ENCODE data around the gene RUNDC3A. TPM values are rescaled to one million over a fixed set of nuclear protein-coding genes. Genes with fewer than 3 reads are reported as not detected.
"Not testable (repeated sequence)": the region's sequence is repeated elsewhere in the genome, so short reads cannot be mapped to it uniquely, and the experiment has no call there.

Gene RUNDC3A
- total RNA-seq, 1 donor from 2014 or later, result 7.6 TPM

DNA sequence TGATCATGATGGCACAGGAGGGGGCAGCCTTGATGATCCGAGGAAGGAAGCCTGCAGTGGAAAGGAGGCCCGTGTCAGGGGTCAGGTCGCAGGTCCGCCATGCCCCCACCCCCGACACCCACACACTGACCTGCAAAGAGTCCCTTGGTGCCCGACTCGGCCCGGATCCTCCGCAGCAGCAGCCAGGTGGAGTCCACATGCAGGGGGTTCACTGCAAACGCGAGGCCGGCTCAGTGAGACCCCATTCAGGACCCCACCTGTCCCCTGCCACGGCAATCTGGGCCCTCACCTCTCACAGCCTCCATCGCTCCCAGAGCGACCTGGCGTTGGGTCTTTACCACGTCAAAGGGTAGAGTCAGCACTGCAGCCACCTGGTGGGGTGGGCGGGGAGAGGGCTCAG, 11.7 kb downstream of the RUNDC3A start:
- DNase-seq, result no peak

DNA sequence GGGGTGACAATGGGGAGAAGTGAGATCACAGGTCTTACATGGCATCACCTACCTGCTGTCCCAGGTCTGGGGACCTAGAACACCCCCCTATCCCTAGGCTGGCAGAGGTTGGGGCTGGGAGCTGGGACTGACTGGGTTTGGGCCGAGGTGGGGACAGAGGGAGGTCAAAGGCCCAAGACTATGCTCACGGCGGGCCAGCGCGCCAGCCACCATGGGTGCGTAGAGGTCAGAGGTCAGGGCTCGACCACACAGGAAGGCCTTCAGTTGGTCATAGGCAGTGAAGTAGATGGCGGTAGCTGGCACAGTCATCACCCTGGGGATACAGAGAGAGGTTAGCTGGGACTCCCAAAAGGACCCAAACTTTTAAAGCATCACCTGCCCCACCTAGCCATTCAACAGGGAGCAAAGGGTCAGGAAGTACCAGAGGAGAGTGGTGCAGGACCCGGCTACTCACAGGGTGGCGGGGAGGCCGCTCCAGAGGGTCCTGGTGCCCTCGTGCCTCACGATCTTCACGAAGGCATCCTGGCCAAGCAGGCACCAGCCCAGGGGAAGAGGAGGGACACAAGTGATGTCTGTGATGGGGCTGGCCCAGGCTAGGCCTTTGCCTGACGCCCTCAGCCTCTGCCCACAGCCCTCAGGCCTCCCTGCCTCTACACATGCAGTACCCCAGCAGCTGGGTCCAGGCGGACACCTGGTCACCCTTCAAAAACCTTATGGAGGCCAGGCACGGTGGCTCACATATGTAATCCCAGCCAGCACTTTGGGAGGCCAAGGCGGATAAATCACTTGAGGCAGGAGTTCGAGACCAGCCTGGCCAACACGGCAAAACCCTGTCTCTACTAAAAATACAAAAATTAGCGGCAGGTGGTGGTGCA, 13.1 kb downstream of the RUNDC3A start:
- no peak for DNase-seq

DNA sequence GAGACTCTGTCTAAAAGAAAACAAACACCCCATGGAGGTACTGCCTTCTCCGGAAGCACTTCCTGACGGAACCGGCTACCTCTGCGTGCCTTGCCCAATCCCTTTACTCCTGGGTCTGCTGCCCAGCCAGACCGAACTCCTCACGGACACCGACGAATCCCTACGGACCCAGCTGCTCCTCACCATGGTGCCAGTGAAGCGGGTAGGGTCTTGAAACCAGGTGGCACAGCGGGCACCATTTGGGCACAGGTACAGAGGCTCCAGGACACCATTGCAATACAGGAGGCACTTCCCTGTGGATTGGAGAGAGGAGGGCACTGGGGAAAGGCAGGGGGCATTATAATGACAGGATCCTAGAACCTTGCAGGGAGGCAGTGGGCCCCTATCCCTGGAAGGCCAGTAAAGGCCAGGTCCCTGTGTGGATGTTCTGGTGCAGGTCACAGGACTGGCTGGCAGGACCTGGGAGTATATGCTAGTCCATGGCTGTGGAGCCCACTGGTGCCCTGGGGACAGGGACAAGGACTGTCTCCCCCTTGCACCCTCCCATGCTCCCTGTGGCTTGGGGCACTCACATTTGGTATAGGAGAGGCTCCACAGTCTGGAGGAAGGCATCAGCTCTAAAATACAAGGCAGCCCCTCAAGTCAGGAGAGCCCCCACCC, 14.0 kb downstream of the RUNDC3A start:
- no peak for DNase-seq

DNA sequence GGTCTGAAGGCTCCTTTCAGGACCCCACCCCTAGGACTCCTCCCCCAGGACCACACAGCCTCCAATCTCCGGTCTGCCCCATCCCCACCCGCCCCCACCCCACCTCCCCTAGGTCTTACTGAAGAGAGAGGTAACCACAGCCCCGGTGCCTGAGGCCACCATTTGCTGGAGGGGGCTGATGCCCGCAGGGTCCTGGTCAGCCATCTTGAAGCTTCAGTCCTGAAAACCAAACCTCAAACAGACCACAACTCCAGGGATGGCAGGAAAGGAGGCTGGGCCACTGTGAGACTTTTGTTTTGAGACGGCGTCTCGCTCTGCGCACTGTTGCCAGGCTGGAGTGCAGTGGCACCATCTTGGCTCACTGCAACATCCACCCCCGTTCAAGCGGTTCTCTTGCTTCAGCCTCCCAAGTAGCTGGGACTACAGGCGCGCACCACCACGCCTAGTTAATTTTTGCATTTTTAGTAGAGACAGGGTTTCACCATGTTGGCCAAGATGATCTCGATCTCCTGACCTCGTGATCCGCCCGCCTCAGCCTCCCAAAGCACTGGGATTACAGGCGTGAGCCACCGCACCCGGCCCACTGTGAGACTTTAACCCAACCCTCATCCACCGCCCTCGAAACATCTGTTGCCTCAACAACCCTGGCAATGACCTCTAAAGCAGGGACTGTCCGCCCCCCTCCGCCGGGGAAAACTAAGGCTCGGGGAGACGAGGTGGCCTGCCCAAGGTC, 15.1 kb downstream of the RUNDC3A start:
- no peak for DNase-seq

DNA sequence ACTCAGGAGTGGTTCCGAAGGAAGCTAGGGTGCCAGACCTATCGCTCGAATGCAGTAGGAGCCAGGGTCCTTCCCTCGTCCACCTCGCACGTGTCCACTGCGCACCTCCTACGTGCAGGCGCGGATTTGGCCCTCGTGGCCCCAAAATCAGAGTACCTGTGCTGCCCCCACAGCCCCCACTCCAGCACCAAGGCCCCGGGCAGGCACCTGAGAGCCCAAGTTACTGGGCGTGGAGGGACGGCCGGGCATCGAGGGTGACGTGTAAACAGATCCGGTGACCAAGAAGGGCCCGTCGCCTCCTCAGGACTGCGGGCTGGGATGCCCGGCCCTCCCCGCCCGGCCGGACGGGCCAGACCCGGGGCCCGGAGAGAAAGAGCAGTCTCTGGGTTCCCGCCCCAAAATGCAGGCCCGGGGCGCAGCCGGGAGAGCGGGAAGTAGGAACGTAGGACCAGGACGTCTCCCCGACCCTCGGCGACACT, 15.7 kb downstream of the RUNDC3A start:
- DNase-seq, result no peak

DNA sequence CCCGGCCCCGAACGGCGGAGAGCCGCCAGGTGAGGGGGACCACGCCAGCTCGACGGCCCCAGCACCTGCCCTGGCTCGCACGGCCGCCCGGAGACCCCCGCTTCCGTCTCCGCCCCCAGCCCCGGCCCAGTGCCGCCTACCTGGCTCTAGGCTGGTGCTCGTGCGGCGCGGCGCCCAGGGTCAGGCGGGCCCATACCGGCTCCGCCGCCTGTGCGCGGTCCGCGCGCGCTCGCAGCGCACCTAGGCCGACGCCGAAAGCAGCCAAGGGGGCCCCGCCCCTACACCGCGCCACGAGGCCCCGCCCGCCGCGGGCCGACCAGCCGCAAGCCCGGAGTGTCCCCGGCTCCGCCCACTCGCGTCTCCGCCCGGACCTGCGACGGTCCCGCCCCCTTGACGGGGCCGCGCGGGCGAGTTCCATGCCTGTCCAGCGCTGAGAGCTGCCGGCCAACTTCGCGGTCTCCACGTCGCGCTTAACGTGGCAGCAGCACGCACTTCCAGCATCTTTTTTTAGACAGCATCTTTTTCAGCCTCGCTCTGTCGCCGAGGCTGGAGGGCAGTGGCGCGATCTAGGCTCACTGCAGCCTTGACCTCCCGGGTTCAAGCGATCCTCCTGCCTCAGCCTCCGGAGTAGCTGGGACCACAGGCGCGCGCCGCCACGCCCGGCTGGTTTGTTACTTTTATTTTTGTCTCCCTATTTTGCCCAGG, 16.3 kb downstream of the RUNDC3A start, which contains the start of gene SLC25A39:
Gene SLC25A39, minus strand, starts transcription at position 253 of the 705 bp plus-strand sequence. CDS start 1,261 bp downstream, outside the sequence.
- peak; percentile 90 for DNase-seq

DNA sequence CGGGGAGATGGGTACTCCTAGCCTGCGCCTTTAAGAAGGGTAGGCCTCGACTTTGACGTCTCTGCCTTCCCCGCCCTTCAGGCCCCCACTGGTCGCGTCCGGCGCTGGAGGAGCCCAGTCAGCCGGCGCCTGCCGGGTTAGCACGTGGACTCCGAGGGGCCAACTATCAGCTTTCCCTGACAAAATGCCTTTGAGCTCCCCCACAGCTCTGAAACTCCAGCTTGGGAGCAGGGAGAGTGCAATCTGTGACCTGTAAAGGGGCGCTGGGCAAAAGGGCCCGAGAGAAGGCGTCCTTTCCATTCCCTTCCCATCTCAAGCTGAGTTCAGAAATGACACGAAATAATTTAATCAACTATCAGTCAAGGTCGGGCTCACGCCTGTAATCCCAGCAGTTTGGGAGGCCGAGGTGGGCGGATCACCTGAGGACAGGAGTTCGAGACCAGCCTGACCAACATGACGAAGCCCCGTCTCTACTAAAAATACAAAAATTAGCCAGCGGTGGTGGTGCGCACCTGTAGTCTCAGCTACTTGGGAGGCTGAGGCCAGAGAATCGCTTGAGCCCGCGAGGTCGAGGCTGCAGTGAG, 18.6 kb downstream of the RUNDC3A start:
- DNase-seq, result peak; percentile 97

DNA sequence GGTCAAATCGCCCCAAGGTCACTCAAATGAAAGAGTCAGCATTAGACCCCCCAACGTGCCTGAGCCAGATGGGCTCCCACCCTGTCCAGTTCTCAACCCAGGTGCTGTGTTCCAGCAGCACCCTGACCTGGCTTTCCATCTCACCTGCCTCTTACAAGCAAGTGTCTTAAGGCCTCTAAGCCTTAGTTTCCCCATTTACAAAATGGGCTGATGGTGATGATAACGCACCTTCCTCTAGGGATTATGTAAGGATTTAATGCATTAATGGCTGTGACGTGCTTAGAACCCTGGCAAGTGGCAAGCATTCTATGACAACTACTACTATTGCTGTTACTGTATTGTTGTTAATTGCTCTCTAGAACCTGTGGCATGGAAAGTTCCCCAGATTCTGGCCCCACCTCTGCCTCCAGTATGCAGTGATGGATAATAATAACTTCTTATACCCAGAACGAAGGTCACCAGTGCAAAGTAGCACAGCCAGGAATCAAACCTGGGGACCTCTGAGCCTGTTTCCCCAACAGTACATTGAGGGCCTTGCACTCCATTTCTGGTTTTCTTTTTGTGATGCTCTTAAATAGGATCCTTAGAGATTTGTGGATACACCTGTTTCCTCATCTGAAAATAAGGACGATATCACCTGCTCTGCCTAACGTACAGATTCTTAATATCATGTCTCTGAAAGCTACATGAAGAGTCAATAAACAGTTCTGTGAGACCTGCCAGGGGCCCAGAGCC, 19.5 kb downstream of the RUNDC3A start:
- DNase-seq, result no peak

DNA sequence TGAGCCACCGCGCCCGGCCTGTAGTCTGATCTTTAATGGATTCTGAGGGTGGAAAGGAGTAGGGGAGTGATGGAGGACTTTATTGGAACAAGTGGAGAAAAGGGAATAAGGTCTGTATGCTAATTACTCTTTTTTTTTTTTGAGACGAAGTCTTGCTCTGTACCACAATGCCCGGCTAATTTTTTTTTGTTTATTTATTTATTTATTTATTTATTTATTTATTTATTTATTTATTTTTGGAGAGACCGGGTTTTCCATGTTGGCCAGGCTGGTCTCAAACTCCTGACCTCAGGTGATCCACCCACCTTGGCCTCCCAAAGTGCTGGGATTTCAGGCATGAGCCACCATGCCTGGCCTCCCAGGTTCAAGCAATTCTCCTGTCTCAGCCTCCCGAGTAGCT, 21.1 kb downstream of the RUNDC3A start:
- not testable (repeated sequence) for DNase-seq

DNA sequence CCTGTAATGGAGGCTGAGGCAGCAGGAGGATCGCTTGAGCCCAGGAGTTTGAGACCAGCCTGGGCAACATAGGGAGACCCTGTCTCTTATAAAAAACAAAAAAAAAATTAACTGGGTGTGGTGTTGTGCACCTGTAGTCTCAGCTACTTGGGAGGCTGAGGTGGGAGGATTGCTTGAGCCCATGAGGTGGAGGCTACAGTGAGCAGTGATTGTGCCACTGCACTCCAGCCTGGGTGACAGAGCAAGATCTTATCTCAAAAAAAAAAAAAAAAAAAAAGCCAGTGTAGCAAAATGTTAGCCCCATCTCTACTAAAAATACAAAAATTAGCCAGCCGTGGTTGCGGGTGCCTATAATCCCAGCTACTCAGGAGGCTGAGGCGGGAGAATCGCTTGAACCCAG, 21.9 kb downstream of the RUNDC3A start:
- DNase-seq, result not testable (repeated sequence)

DNA sequence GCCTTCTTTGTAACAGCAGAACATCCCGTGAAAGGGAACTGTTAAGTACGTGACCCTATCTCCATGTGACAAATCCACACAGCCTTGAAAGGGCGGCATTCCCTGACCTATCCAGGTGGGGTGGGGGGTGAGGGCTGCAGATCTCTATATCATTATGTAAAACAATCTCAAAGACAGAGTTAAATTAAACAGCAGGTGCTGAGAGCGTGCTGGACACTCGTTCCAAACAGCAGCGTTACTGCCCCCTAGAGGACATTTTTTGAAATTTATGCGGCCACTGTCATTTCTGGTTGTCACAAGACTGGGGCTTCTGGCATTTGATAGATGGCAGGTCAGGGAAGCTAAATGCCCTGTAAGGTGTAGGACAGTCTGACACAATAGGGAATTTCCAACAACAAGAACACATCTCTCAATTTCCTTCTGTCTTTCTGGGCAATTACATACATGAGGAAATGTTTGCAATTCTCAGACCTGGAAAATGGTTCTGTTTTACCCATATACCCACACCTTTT, 22.9 kb downstream of the RUNDC3A start:
- peak; percentile 67 for DNase-seq

DNA sequence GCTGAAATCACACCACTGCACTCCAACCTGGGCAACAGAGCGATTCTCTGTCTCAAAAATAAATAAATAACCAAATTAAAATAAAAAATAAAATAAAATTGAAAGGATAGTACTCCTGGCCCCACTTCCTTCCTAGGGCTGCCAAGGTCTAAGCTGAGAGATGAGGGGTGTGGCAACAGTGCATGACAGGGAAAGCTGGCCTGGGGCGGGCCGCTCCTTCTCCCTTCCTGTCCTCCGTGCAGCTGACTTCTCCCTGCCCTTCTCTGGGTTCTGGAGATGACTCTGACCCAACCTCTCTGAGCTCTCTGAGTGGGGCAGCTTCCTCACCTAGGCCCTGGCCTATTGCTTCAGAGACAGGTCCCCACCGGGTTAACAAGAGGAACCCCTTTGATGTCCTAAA, 25.0 kb downstream of the RUNDC3A start:
- no peak for DNase-seq

DNA sequence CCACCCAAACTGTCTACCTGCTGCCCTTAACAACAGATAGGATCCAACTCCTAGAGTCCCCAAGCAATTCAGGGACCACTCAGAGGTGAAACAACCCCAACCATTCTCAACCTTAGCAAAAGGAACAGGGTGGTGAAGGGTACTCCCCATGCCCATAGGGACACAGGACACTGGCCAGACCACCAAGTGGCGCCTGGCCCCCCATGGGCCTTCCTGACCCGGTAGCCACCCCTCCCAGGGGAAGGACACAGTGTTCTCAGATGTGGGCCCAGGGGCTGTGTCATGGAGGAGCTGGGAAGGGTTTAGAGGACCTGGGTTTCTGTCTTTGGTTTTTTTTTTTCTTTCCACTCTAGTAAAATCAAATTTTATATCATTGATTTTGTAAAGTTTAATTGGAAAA, 25.9 kb downstream of the RUNDC3A start:
- DNase-seq, result no peak

DNA sequence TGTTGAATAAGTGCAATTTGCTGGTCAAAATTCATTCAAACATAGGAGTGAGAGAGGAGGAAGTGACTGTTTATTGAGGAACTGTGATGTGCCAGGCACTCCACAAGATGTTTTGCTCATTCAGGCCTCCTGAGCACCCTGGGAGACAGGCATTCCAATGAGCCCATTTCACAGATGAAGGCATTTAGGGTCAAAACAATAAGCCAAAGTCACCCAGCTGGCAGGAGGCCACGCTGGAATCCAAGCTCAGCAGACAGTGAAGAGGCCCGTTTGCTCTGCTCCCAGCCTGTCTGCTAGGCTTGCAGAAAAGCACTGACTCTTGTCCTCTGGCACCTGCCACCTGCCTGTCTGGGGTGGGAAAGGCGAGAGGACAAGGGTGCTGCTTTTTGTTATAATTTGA, 26.3 kb downstream of the RUNDC3A start:
- DNase-seq, result no peak

DNA sequence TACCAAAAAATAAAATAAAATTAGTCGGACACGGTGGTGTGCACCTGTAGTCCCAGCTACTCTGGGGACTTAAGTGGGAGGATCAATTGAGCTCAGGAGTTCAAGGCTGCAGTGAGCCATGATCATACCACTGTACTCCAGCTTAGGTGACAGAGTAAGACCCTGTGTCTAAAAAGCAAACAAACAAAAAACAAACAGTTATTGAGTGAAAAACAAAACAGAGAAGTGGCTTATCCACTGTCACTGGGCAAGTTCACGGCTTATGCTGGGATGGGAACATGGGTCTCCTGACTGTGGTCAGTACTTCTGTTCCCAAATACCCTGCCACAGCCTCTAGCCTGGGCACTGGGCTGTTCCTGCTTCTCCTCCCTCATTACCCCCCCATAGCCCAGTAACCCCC, 27.2 kb downstream of the RUNDC3A start:
- DNase-seq, result no peak

DNA sequence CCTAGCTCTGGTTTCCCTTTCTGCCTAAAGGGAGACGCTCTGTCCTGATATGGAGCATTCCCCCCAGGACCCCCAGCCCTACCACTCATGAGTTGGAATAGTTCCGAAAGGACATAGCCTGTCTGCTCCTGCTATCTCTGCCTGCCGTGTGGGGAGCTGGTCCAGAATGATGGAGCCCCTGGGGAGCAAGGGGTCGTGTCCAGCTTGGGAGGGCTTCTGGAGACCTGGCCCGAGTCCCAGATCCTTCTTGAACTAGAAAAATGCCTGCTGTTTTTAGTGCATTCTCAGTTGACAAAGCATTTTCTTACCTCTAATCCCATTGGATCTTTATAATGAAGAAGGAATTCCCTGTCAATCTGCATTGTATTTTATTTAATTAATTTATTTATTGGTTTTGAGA, 27.6 kb downstream of the RUNDC3A start:
- no peak for DNase-seq

DNA sequence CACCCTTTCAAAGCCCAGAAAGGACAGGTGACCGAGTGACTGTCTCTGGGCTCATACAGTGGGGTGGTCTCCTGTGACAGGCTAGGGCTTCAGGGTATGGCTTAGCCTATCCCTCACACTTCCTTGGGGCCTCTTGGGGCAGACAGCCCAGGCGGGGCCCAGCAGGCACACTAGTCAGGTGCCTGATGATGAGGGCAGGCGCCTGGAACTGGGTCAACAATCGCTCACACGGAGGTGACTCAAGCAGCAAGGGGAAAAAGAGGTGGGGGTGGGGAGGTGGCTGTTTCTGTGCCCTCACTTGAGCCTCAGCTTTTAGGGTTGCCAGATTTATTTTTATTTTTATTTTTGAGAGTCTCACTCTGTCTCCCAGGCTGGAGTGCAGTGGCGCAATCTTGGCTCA, 30.3 kb downstream of the RUNDC3A start:
- no peak for DNase-seq

DNA sequence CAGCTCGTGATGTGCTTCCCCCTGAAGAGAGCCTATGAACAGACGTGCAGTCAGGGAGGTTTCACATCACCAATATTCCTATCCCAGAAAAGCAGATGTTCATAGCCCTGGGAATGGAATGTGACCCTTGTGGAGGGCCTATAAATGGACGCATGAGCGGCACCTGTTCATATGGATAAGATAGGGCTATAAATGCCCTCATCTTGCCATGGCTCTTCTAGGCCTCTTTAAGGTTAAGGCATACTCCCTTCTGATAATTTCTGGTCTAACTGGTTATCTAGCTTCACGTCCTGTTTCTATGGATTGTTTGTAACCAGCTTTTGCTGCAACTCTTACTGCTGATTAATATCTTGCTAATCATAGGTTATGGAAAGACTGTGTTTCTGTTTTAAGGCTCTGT, 32.2 kb downstream of the RUNDC3A start:
- DNase-seq, result not testable (repeated sequence)

DNA sequence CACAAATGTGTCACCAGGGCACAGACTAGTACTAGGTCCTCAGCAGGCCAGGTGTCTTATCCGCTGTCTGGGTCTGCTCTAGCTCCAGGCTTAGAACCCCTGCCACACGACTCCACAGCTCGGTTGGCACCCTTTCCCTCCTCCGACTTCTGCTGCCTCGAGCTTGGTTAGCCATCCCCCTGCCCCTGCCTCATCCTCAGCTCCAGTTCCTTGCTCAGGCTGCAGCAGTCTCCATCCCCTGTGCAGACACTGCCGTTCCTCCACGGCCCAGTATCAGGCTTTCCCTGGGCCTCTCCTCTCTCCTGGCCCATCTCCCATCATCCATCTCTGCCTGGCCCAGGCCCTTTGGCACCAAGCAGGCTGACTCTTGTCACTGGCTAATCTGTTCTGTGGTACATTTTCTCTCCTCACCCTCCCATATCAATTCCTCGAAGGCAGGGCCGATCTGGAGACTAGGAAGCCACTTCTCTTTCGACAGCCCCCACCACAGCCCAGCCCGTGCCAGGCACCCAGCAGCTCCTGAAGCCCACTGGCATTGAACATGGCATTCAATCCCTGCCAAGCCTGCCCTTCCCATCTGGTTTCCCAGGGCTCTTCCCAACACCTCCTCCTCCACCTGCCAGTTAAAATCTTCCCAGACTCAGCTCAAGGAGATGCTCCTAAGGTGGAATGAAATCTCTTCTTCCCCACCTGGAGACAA, 35.3 kb downstream of the RUNDC3A start:
- no peak for DNase-seq

DNA sequence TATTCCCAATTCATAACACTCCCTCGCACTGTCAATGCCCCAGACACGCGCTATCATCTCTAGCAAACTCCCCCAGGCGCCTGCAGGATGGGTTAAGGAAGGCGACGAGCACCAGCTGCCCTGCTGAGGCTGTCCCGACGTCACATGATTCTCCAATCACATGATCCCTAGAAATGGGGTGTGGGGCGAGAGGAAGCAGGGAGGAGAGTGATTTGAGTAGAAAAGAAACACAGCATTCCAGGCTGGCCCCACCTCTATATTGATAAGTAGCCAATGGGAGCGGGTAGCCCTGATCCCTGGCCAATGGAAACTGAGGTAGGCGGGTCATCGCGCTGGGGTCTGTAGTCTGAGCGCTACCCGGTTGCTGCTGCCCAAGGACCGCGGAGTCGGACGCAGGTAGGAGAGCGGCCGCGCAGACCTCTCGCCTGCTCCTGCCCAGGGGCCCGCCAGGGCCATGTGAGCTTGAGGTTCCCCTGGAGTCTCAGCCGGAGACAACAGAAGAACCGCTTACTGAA, 36.6 kb downstream of the RUNDC3A start, which contains the start of gene GRN:
Gene GRN, plus strand, starts transcription at position 364 of the 515 bp plus-strand sequence. CDS start 3,863 bp downstream, outside the sequence.
- peak; percentile 98 for DNase-seq

Measured in skin of body (tissue), 2 donors.